Thyroid gland (tissue), 4 donors: ENCODE results near the gene STK32B. TPM values are rescaled to one million over a fixed set of nuclear protein-coding genes. Genes with fewer than 3 reads are reported as not detected.

ENCODE experiments used
- DNase-seq, 2 donors: peaks; one replicate each; pipeline ENCODE4 v3.0.0-alpha.2; 2019
- H3K27ac ChIP-seq, 3 donors: fragments of 200-600 bp; sonication (generic); 1 replicate in 2 of 3; 2 replicates in 1 of 3; pipeline ENCODE4 v1.5.1; 2016 to 2019; ENCODE audit warnings: mild to moderate bottlenecking in 1 of 3, moderate library complexity in 1 of 3
- H3K27me3 ChIP-seq: fragments of 200-600 bp; sonication (generic); one replicate; pipeline ENCODE4 v1.5.1; 2019
- H3K36me3 ChIP-seq, 2 donors: fragments of 200-600 bp; sonication (generic); one replicate each; pipeline ENCODE4 v1.5.1; 2016 to 2019
- H3K4me1 ChIP-seq, 2 donors: fragments of 200-600 bp; sonication (generic); one replicate each; pipeline ENCODE4 v1.5.1; 2017 to 2019
- H3K4me3 ChIP-seq, 3 donors: fragments of 200-600 bp; sonication (generic); replicated peaks in 1 of 3; 1 replicate in 2 of 3; 2 replicates in 1 of 3; pipeline ENCODE4 v1.5.1; 2016; ENCODE audit warnings: mild to moderate bottlenecking in 1 of 3
- H3K9me3 ChIP-seq: fragments of 200-600 bp; sonication (generic); one replicate; pipeline ENCODE4 v1.5.1; 2017
- CTCF ChIP-seq, 6 experiments: fragments of 200-600 bp in 3 of 6; fragments of 450-650 bp in 3 of 6; sonication (generic) in 3 of 6; IDR thresholded peaks; one replicate each; pipeline ENCODE4 v1.5.1; 2016 to 2019; ENCODE audit warnings: antibody characterized with exemption in 6 of 6, mild to moderate bottlenecking in 2 of 6, inconsistent platforms in 1 of 6, moderate library complexity in 1 of 6
- POLR2A ChIP-seq, 2 donors: fragments of 450-650 bp; IDR thresholded peaks; one replicate each; pipeline ENCODE4 v1.6.1; 2017; ENCODE audit warnings: antibody characterized with exemption in 2 of 2, mild to moderate bottlenecking in 2 of 2, moderate library complexity in 1 of 2
- whole genome bisulfite sequencing, 2 donors: methylation state at CpG; one replicate each; pipeline ENCODE4 v1.1.5; 2017; 5-methylcytosine and 5-hydroxymethylcytosine counted together
- intact Hi-C: fragments of 100-400 bp; cut with DNase I; formaldehyde crosslinking; loops from one replicate; pipeline ENCODE4 v1.15.1; 2023
- total RNA-seq, 4 donors: library from RNA; depleted of rRNA; stranded (reverse); fragments of >200 nt; gene quantifications; one replicate each; pipeline ENCODE4 v1.2.3, GENCODE V29; 2016

The STK32B gene
- total RNA-seq, 4 donors from 2014 or later: 1.9 to 14.8 (median 4.4) TPM

GRCh38 chr4:5452156-5452555 is 400.9 kb downstream of the STK32B start:
- TF ChIP-seq POLR2A (IDR thresholded peaks at IDR 0.05) (no peak), CTCF (IDR thresholded peaks at IDR 0.05) (no peak)
- Histone ChIP-seq H3K27ac (no peak overlapping the region), H3K36me3 (no peaks in the 10 kb centered on the region), H3K27me3 (no peaks in the 10 kb centered on the region), H3K4me1 (no peaks in the 10 kb centered on the region), H3K9me3 (no peaks in the 10 kb centered on the region), H3K4me3 (no peak overlapping the region)
- DNase-seq: no peak
- 83 to 85% methylated on average over 7 of the region's 7 CpGs for WGBS, 2 donors
- intact Hi-C loops: no loop called here

- H3K4me3 ChIP-seq: no peak overlapping the region
- no peak for TF ChIP-seq POLR2A (IDR thresholded peaks at IDR 0.05)
- TF ChIP-seq CTCF (IDR thresholded peaks at IDR 0.05): no peak
- intact Hi-C loops: no loop called here
- no peaks in the 10 kb centered on the region for H3K4me1 ChIP-seq
- 90% methylated on average over 9 to 11 of the region's 14 CpGs for WGBS, 2 donors
- H3K27ac ChIP-seq: no peak overlapping the region
- H3K9me3 ChIP-seq: no peaks in the 10 kb centered on the region
- no peaks in the 10 kb centered on the region for H3K27me3 ChIP-seq
- no peak for DNase-seq
- H3K36me3 ChIP-seq: no peaks in the 10 kb centered on the region
Observed at GRCh38 chr4:5455003-5455585, 403.8 kb downstream of the STK32B start.

- Histone ChIP-seq H3K4me1 (no peaks in the 10 kb centered on the region), H3K27ac (no peak overlapping the region), H3K27me3 (no peaks in the 10 kb centered on the region), H3K9me3 (no peaks in the 10 kb centered on the region), H3K36me3 (no peaks in the 10 kb centered on the region), H3K4me3 (no peak overlapping the region)
- TF ChIP-seq POLR2A (IDR thresholded peaks at IDR 0.05): no peak
- no peak for TF ChIP-seq CTCF (IDR thresholded peaks at IDR 0.05)
- WGBS, 2 donors: 76 to 82% methylated on average over 13 to 17 of the region's 17 CpGs
- DNase-seq: no peak
- intact Hi-C loops: no loop called here
Observed at GRCh38 chr4:5456296-5456845, 405.1 kb downstream of the STK32B start.

- H3K36me3 ChIP-seq: no peaks in the 10 kb centered on the region
- H3K4me3 ChIP-seq: no peak overlapping the region
- WGBS, 2 donors: 93 to 99% methylated on average over 8 of the region's 8 CpGs
- no peak for DNase-seq
- no peaks in the 10 kb centered on the region for H3K27me3 ChIP-seq
- intact Hi-C loops: no loop called here
- no peak overlapping the region for H3K27ac ChIP-seq
- no peaks in the 10 kb centered on the region for H3K4me1 ChIP-seq
- no peaks in the 10 kb centered on the region for H3K9me3 ChIP-seq
- TF ChIP-seq POLR2A (IDR thresholded peaks at IDR 0.05): no peak
- no peak for TF ChIP-seq CTCF (IDR thresholded peaks at IDR 0.05)
Observed at GRCh38 chr4:5458676-5459075, 407.4 kb downstream of the STK32B start.

- no peak for DNase-seq
- WGBS, 2 donors: 77 to 80% methylated on average over 3 of the region's 3 CpGs
- no peaks in the 10 kb centered on the region for H3K4me1 ChIP-seq
- TF ChIP-seq CTCF (IDR thresholded peaks at IDR 0.05): no peak
- no peak for TF ChIP-seq POLR2A (IDR thresholded peaks at IDR 0.05)
- H3K9me3 ChIP-seq: no peaks in the 10 kb centered on the region
- H3K4me3 ChIP-seq: no peak overlapping the region
- H3K36me3 ChIP-seq: no peaks in the 10 kb centered on the region
- intact Hi-C loops: no loop called here
- H3K27me3 ChIP-seq: no peaks in the 10 kb centered on the region
- H3K27ac ChIP-seq: no peak overlapping the region
Observed at GRCh38 chr4:5459236-5459635, 408.0 kb downstream of the STK32B start.
